Upper lobe of right lung (tissue), 1 donor: ENCODE results near the gene SLC13A4. TPM values are rescaled to one million over a fixed set of nuclear protein-coding genes. Genes with fewer than 3 reads are reported as not detected.
"Not testable (repeated sequence)": the region's sequence is repeated elsewhere in the genome, so short reads cannot be mapped to it uniquely, and the experiment has no call there.

ENCODE experiments used
- ATAC-seq: fragments of 200-7000 bp; cut with Tn5 transposase; one replicate; pipeline ENCODE4 v1.9.1; 2020; ENCODE audit warnings: mild to moderate bottlenecking, moderate library complexity
- DNase-seq: peaks from one replicate; pipeline ENCODE4 v3.0.0-alpha.2; 2020
- H3K27ac ChIP-seq: fragments of 200-600 bp; one replicate; pipeline ENCODE4 v1.8.0; 2022
- H3K27me3 ChIP-seq: fragments of 200-600 bp; one replicate; pipeline ENCODE4 v1.8.0; 2022; ENCODE audit warnings: mild to moderate bottlenecking
- H3K36me3 ChIP-seq: fragments of 200-600 bp; one replicate; pipeline ENCODE4 v1.8.0; 2022
- H3K4me1 ChIP-seq: fragments of 200-600 bp; one replicate; pipeline ENCODE4 v1.8.0; 2022
- H3K4me3 ChIP-seq: fragments of 200-600 bp; one replicate; pipeline ENCODE4 v1.8.0; 2022; ENCODE audit warnings: mild to moderate bottlenecking
- H3K9me3 ChIP-seq: fragments of 200-600 bp; one replicate; pipeline ENCODE4 v1.8.0; 2022
- intact Hi-C: fragments of 100-400 bp; cut with DNase I; formaldehyde crosslinking; loops from one replicate; pipeline ENCODE4 v1.11.0; 2022
- total RNA-seq: library from RNA; stranded (reverse); fragmentation: NEBNext Ultra II Directional; extraction: Animal tissue kit (Norgen Biotek cat#: 25700); gene quantifications from one replicate; pipeline ENCODE4 v1.2.1, GENCODE V29; 2021
- TF ChIP-seq, protein P1 (sequence below): fragments of 200-600 bp; IDR thresholded peaks from one replicate; pipeline ENCODE4 v1.8.0; 2022; ENCODE audit warnings: antibody characterized with exemption
- donor health status: DM: no; HTN: yes; CAD: no; lungs with severe emphysema.

The SLC13A4 gene
- total RNA-seq, 1 donor from 2014 or later = not detected

DNA sequence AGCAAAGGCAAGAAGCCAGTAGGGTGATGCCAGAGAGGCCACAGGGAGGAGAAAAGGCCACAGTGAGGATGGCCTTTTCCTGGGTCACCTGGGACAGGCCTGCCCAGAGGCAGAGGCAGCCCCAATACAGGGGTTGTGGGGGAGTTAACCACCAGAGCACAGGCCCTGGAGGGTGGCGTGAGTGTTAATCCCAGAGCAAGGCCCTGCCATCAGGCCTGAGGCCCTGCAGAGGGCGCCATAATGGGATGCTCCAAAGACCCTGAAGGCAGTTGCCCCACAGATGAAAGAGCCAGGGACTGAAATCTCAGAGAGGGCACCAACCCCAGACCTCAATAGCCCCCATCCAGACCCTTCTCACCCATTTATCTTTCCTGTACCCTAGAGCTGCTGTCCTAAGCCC, 23.9 kb downstream of the SLC13A4 start:
- DNase-seq = no peak
- intact Hi-C loops = no loop called here
- Histone ChIP-seq H3K27ac (no peak overlapping the region), H3K4me3 (no peak overlapping the region), H3K36me3 (no peaks in the 10 kb centered on the region), H3K27me3 (no peaks in the 10 kb centered on the region), H3K9me3 (no peaks in the 10 kb centered on the region), H3K4me1 (no peaks in the 10 kb centered on the region)
- no peak for ATAC-seq
- TF ChIP-seq, protein P1, sequence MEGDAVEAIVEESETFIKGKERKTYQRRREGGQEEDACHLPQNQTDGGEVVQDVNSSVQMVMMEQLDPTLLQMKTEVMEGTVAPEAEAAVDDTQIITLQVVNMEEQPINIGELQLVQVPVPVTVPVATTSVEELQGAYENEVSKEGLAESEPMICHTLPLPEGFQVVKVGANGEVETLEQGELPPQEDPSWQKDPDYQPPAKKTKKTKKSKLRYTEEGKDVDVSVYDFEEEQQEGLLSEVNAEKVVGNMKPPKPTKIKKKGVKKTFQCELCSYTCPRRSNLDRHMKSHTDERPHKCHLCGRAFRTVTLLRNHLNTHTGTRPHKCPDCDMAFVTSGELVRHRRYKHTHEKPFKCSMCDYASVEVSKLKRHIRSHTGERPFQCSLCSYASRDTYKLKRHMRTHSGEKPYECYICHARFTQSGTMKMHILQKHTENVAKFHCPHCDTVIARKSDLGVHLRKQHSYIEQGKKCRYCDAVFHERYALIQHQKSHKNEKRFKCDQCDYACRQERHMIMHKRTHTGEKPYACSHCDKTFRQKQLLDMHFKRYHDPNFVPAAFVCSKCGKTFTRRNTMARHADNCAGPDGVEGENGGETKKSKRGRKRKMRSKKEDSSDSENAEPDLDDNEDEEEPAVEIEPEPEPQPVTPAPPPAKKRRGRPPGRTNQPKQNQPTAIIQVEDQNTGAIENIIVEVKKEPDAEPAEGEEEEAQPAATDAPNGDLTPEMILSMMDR = no peak

DNA sequence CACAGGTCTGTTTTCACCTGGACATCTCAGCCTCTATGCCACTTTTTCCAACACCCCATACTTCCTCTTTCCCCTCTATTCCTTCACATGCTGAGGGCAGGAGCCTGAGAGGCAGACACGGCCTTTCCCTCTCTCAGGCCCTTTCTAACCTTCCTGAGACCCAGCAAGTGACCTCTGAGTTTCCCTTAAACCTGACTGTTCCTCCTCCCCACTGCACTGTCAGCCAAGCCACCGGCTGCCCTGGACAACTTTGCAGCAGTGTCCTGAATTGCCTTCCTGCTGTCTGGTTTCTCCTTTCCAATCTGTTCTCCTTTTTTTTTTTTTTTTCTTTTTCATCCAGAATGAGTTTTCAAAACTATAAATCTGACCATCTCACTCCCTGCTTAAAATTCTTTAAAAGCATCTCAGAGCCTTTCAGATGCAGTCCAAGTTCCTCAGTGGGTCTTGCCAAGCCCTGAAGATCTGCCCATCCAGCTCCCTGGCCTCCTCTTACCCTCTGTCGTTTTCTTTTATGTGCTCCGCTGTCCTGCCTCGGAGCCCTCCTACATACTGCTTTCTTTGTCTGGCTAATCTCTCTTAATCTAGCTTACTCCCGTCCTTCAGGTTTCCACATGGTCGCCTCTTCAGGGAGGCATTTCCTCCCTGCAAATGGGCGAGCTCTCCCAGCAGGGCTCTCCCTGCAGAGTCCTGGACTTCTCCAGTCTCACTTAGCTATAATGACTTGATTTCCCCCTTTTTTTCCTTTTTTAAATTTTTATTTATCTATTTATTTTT, 30.5 kb downstream of the SLC13A4 start:
- ATAC-seq = no peak
- Histone ChIP-seq H3K4me3 (no peak overlapping the region), H3K27me3 (no peaks in the 10 kb centered on the region), H3K36me3 (no peaks in the 10 kb centered on the region), H3K4me1 (no peaks in the 10 kb centered on the region), H3K27ac (no peak overlapping the region), H3K9me3 (no peaks in the 10 kb centered on the region)
- TF ChIP-seq, protein P1 = no peak
- no peak for DNase-seq
- intact Hi-C loops = no loop called here

DNA sequence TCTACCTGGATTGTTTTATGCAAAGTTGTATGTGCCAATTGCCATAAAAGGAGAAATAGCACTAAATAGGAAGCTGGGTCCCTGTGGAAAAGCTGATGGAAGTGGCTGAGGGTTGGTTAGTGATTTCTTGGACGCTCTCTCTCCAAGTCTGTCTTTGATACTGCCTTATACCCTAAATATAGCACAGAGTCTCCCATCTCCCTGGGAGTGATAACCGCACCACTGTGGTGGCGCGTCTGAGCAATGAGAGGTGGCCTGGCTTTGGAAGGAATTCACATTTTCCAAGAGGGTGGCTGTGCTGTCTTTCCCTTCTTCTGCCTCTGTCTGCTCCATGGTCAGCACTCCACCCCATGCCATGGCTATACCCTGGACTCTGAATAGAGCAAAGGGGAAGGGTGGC, 34.4 kb downstream of the SLC13A4 start:
- Histone ChIP-seq H3K4me1 (no peaks in the 10 kb centered on the region), H3K36me3 (peaks cover 9% of the 10 kb centered on the region), H3K27me3 (no peaks in the 10 kb centered on the region), H3K27ac (no peak overlapping the region), H3K4me3 (no peak overlapping the region), H3K9me3 (no peaks in the 10 kb centered on the region)
- TF ChIP-seq, protein P1 = no peak
- DNase-seq = no peak
- intact Hi-C loops = no loop called here
- no peak for ATAC-seq

DNA sequence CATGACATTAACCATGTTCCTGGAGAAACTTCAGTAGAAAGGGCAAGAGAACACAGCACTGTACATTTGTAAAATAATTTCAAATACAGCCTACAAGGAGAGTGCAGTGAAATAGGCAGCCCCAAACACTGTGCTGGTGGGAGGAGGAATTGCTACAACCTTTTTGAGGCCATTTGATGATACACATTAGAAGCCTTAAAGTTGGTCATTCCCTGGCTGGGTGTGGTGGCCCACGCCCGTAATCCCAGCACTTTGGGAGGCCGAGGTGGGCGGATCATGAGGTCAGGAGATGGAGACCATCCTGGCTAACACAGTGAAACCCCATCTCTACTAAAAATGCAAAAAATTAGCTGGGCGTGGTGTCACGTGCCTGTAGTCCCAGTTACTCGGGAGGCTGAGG, 35.4 kb downstream of the SLC13A4 start:
- not testable (repeated sequence) for ATAC-seq, H3K36me3 ChIP-seq

DNA sequence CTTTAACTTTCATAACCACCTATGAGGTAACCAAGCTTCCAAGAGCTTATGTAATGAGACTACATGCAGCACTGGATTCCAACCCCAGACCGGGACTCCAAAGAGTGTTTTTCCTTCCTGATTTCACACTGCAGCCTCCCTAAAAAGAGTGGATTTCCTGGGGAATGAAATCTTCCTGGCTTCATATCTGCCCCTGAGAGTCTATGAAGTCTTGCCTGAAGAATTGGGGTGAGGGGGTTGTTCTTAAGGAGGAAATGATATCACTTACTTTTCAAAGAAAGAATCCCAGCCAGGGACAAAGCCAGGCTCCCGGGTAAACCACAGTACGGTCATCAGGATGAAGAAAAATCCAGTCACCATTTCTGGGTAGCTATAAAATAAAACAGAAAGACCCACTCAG, 35.9 kb downstream of the SLC13A4 start:
- no peak for ATAC-seq
- TF ChIP-seq, protein P1 = no peak
- H3K27me3 ChIP-seq = no peaks in the 10 kb centered on the region
- intact Hi-C loops = no loop called here
- H3K36me3 ChIP-seq = peaks cover 9% of the 10 kb centered on the region
- no peaks in the 10 kb centered on the region for H3K9me3 ChIP-seq
- H3K4me3 ChIP-seq = no peak overlapping the region
- H3K27ac ChIP-seq = no peak overlapping the region
- H3K4me1 ChIP-seq = no peaks in the 10 kb centered on the region
- DNase-seq = no peak

More for the DNA sequence above, 35.4 kb downstream of the SLC13A4 start:
- H3K4me3 ChIP-seq, H3K27ac ChIP-seq, H3K4me1 ChIP-seq, H3K27me3 ChIP-seq, DNase-seq, H3K9me3 ChIP-seq, intact Hi-C loops: not testable (repeated sequence)

DNA sequence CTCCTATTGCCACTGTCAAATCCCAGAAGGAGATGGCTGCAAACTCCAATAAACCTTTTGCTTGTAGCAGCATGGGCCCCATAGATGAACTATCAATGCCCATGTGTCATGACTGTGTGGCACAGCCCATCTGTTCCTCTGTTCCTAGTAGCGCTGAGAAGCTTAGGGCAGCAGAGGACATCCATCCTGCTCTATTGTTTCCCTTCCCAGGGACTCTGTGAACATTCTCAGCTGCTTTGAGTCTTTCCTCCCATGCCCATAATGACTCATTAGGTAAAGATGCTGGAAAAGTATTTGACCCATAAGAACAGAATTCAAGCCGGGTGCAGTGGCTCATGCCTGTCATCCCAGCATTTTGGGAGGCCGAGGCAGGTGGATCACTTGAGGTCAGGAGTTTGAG, 37.4 kb downstream of the SLC13A4 start:
- Histone ChIP-seq H3K27ac (no peak overlapping the region), H3K27me3 (no peaks in the 10 kb centered on the region), H3K4me3 (no peak overlapping the region), H3K9me3 (no peaks in the 10 kb centered on the region), H3K36me3 (peaks cover 9% of the 10 kb centered on the region), H3K4me1 (no peaks in the 10 kb centered on the region)
- intact Hi-C loops = no loop called here
- TF ChIP-seq, protein P1 = no peak
- ATAC-seq = no peak
- DNase-seq = no peak
